ENCODE data around the gene GABARAPL1. TPM values are rescaled to one million over a fixed set of nuclear protein-coding genes. Genes with fewer than 3 reads are reported as not detected.
A peak's percentile ranks its signal among the peaks of the same experiment; 100 is the strongest.
"Not testable (repeated sequence)": the region's sequence is repeated elsewhere in the genome, so short reads cannot be mapped to it uniquely, and the experiment has no call there.

GABARAPL1 gene
- polyA plus RNA-seq, 12 donors = 21.2 to 63.3 (median 25.2) TPM; not detected in 1

GRCh38 chr12:10191865-10192264, 20.8 kb upstream of the GABARAPL1 start:
- no peak for DNase-seq

DNA sequence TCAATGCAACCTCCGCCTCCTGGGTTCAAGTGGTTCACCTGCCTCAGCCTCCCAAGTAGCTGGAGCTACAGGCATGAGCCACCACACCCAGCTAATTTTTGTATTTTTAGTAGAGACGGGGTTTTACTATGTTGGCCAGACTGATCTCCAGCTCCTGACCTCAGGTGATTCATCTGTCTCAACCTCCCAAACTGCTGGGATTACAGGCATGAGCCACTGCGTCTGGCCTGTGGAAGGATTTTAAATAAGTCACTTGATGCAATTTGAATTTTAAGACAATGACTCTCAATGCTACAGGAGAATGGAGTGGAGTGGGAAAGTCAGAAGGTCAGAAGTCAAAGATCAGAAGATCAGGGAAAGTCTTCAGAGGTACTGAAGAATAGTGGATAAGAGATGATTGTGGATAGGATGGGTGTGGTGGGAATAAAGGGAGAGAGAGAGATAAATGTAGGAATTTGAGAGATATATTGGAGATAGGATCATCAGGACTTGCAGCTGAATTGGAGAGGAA, 18.5 kb upstream of the GABARAPL1 start:
- no peak for DNase-seq

- no peak for DNase-seq
Measured at GRCh38 chr12:10196210-10196609, 16.5 kb upstream of the GABARAPL1 start.

DNA sequence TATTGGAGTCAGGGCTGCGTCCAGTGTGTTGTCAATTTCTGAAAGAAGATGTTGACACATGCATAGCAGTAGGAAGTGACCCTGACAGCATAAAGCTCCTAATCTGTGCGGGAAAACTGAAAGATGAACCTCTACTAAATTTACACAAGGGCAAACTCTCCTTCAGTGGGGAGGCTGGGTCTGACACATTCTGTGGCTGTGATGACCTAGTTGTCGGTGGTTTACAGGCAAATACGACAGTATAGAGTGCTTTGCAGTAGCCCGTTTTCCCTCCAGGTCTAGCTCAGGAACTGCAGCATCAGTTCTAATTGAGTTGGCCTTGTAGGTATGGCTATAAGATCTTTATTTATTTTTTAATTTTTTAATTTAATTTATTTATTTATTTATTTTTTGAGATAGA, 14.8 kb upstream of the GABARAPL1 start:
- no peak for DNase-seq

GRCh38 chr12:10204495-10204894, 8.2 kb upstream of the GABARAPL1 start:
- not testable (repeated sequence) for DNase-seq

DNA sequence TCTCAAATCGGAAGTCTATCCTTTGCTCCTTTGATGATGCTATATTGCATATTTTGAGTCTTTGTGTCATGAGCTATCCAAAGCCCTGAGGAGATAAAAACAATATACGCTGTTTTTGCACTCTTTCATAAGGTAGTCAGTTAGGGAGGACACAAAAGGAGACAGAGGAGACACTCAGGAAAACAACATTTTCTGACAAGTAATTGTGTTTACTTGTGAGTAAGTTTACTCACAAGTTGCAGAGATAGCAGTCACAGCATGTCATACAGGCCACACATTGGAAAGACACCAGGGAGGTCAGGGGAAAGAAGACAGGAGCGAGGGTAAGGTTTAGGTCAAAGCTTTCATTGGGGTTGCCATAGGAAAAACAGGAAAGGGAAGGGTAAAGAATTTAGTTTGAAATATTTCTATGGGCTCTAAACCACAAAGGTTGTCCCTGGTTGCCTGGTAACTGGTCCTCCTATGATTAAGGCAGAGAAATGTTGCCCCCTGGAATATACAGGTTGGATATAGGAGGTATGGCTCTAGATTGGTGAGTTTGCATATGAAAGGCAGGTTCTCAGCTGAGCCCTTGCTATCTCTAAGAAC, 7.4 kb upstream of the GABARAPL1 start:
- DNase-seq = no peak

DNA sequence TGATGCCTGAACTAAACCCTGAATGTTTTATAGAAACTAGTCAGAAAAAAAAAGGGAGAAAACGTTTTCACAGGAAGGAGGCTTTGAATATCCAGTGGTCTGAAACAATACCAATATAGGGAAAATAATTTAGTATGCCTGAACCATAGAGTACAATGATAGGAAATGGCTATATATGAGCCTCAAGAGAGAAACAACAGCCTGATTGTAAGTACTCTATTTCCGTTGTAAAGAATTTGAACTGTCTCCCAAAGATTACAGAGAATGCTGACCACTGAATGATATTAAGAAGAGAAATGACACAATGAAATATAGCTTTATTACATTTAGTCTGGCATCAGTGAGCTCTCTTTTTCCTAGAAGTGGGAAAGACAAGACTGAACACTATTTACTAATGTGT, 5.5 kb upstream of the GABARAPL1 start:
- no peak for DNase-seq

DNA sequence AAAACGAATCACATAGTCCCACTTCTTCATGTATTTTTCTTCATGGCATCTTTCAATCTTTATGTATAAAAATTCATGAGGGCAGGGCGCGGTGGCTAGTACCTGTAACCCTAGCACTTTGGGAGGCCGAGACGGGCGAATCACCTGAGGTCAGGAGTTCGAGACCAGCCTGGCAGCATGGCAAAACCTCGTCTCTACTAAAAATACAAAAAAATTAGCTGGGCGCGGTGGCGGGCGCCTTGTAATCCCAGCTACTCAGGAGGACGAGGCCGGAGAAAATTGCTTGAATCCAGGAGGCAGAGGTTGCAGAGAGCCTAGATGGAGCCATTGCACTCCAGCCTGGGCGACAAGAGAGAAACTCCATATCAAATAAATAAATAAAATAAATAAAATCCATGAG, 2.5 kb upstream of the GABARAPL1 start:
- no peak for DNase-seq

GRCh38 chr12:10211101-10211939, 1.4 kb upstream of the GABARAPL1 start:
- no peak for DNase-seq

- peak; percentile 94 for DNase-seq
Measured at GRCh38 chr12:10211940-10212738, 538 bp upstream of the GABARAPL1 start.

GRCh38 chr12:10213168-10214135, 775 bp downstream of the GABARAPL1 start:
- DNase-seq = peak; percentile 73

- DNase-seq = peak; percentile 23
Measured at GRCh38 chr12:10214136-10214894, 1.6 kb downstream of the GABARAPL1 start.

DNA sequence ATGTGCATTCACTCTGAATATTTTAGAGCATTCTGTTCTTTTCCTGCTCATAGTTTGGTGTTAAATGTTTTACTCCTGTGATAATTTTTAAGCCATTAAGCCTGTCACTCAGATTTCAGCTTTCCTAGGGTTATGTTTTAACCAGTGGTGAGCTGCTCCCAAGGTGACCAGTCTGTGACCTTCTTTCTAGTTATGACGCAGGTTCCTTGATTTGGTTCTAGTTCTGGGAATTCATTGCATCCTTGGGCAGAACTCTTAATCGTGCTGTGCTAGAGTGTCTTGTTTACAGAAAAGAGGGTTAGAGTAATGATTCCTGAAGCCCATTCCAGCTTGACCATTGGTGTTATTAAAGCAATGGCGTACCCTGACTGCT, 2.2 kb downstream of the GABARAPL1 start:
- DNase-seq = no peak

DNA sequence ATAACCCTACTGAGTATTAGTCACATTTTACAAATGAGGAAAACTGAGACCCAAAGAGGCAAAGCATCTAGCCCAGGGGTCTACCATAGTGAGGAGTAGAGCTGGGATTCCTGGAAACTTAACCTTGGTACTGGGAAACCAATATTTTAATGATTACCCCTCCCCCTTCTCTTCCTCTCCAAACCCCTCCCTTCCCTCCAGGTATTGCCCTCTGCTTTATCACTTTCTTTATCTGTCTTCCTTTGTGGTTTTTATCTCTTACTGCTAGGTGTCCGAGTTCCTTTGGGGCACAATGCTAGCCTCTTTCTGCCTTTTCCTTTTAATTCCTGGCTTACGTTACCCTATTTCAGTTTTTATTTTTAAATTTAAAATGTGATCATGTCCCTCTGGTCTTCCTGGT, 2.8 kb downstream of the GABARAPL1 start:
- DNase-seq = no peak

DNA sequence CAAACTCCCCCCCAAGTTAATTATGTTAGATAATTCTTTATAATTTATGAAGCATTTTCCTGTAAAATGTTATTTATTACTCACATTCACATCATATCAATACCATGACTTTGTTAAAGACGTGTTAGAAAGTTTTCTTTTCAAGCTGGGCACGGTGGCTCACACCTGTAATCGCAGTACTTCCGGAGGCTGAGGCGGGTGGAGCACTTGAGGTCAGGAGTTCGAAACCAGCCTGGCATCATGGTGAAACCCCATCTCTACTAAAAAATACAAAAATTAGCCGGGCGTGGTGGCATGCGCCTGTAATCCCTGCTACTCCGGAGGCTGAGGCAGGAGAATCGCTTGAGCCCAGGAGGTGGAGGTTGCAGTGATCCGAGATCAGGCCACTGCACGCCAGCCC, 3.3 kb downstream of the GABARAPL1 start:
- DNase-seq = not testable (repeated sequence)

GRCh38 chr12:10218021-10218420, 5.3 kb downstream of the GABARAPL1 start:
- DNase-seq = no peak

- no peak for DNase-seq
Measured at GRCh38 chr12:10220398-10221077, 7.9 kb downstream of the GABARAPL1 start.

GRCh38 chr12:10221846-10222245, 9.2 kb downstream of the GABARAPL1 start:
- DNase-seq = no peak

GRCh38 chr12:10223208-10223607, 10.5 kb downstream of the GABARAPL1 start:
- no peak for DNase-seq

- not testable (repeated sequence) for DNase-seq
Measured at GRCh38 chr12:10225426-10225825, 12.7 kb downstream of the GABARAPL1 start.
